ENCODE results near the gene PNCK.

PNCK gene

GRCh38 chrX:153662266-153662665, 11.3 kb downstream of the PNCK start:
- peak; percentile 13 for DNase-seq (ENCODE audit: low read depth)

- DNase-seq (ENCODE audit: low read depth): no peak
Observed at GRCh38 chrX:153659268-153659667, 14.3 kb downstream of the PNCK start.

GRCh38 chrX:153657161-153657560, 16.5 kb downstream of the PNCK start:
- no peak for DNase-seq (ENCODE audit: low read depth)

- DNase-seq (ENCODE audit: low read depth): no peak
Observed at GRCh38 chrX:153653556-153653955, 20.1 kb downstream of the PNCK start.

GRCh38 chrX:153651540-153652079, 22.0 kb downstream of the PNCK start:
- no peak for DNase-seq (ENCODE audit: low read depth)

- DNase-seq (ENCODE audit: low read depth): no peak
Observed at GRCh38 chrX:153650959-153651358, 22.7 kb downstream of the PNCK start.

- DNase-seq (ENCODE audit: low read depth): no peak
Observed at GRCh38 chrX:153649915-153650782, 23.5 kb downstream of the PNCK start.

- no peak for DNase-seq (ENCODE audit: low read depth)
Observed at GRCh38 chrX:153649178-153649914, 24.3 kb downstream of the PNCK start.

- no peak for DNase-seq (ENCODE audit: low read depth)
Observed at GRCh38 chrX:153648358-153649177, 25.0 kb downstream of the PNCK start.

GRCh38 chrX:153647461-153648357, 25.9 kb downstream of the PNCK start:
- DNase-seq (ENCODE audit: low read depth): no peak

- peak; percentile 27 for DNase-seq (ENCODE audit: low read depth)
Observed at GRCh38 chrX:153646620-153647373, 26.8 kb downstream of the PNCK start, which contains the start of gene DUSP9. DUSP9 (plus strand) TSS chrX:153647203; CDS start chrX:153647954, 751 bp downstream.

GRCh38 chrX:153645921-153646488, 27.6 kb downstream of the PNCK start:
- no peak for DNase-seq (ENCODE audit: low read depth)

- no peak for DNase-seq (ENCODE audit: low read depth)
Observed at GRCh38 chrX:153645151-153645550, 28.5 kb downstream of the PNCK start.

- DNase-seq (ENCODE audit: low read depth): no peak
Observed at GRCh38 chrX:153644356-153645125, 29.1 kb downstream of the PNCK start.

- DNase-seq (ENCODE audit: low read depth): no peak
Observed at GRCh38 chrX:153643431-153644351, 29.9 kb downstream of the PNCK start.

GRCh38 chrX:153642655-153643430, 30.8 kb downstream of the PNCK start:
- no peak for DNase-seq (ENCODE audit: low read depth)

- DNase-seq (ENCODE audit: low read depth): no peak
Observed at GRCh38 chrX:153642051-153642654, 31.5 kb downstream of the PNCK start.
